Right lung (tissue), 10 donors: Measurements from ENCODE around the gene ANKH. TPM values are rescaled to one million over a fixed set of nuclear protein-coding genes. Genes with fewer than 3 reads are reported as not detected.
"Not testable (repeated sequence)": the region's sequence is repeated elsewhere in the genome, so short reads cannot be mapped to it uniquely, and the experiment has no call there.

ENCODE experiments used
- DNase-seq, 2 donors: peaks; one replicate each; pipeline ENCODE4 v3.0.0-alpha.2; 2013
- long read RNA-seq, 8 donors: transcript quantifications; one replicate each; lab custom pipeline, GENCODE V29; 2026
- polyA plus RNA-seq, 5 donors: library from polyadenylated mRNA; unstranded; fragments of 120-200 nt; gene quantifications; one replicate each; pipeline versions ENCODE4 v1.2.1 to v1.2.3, GENCODE V29; 2013; ENCODE audit warnings: inconsistent platforms in 1 of 5, low replicate concordance in 1 of 5; ENCODE audit not compliant: insufficient read length in 5 of 5, insufficient read depth in 1 of 5

ANKH gene
- polyA plus RNA-seq, result 10 to 100 TPM in 2 of 5 donors, 1 to 10 TPM in 3; 6.9 to 11.1 (median 9.3) TPM
- long read RNA-seq, donor 1, result 0 reads
- long read RNA-seq, donor 2, result 0 reads
- long read RNA-seq, donor 3, full-length matches to known transcripts, result 3 of 3 reads
- long read RNA-seq, donor 3, partial matches to known transcripts, result 0 of 3 reads
- long read RNA-seq, donor 3, other reads (novel, unspliced or antisense), result 0 of 3 reads
- long read RNA-seq, donor 4, result 0 reads
- long read RNA-seq, donor 5, full-length matches to known transcripts, result 1 of 1 reads
- long read RNA-seq, donor 5, partial matches to known transcripts, result 0 of 1 reads
- long read RNA-seq, donor 5, other reads (novel, unspliced or antisense), result 0 of 1 reads
- long read RNA-seq, donor 6, result 0 reads
- long read RNA-seq, donor 7, full-length matches to known transcripts, result 1 of 6 reads
- long read RNA-seq, donor 7, partial matches to known transcripts, result 5 of 6 reads
- long read RNA-seq, donor 7, other reads (novel, unspliced or antisense), result 0 of 6 reads
- long read RNA-seq, donor 8, result 0 reads

DNA sequence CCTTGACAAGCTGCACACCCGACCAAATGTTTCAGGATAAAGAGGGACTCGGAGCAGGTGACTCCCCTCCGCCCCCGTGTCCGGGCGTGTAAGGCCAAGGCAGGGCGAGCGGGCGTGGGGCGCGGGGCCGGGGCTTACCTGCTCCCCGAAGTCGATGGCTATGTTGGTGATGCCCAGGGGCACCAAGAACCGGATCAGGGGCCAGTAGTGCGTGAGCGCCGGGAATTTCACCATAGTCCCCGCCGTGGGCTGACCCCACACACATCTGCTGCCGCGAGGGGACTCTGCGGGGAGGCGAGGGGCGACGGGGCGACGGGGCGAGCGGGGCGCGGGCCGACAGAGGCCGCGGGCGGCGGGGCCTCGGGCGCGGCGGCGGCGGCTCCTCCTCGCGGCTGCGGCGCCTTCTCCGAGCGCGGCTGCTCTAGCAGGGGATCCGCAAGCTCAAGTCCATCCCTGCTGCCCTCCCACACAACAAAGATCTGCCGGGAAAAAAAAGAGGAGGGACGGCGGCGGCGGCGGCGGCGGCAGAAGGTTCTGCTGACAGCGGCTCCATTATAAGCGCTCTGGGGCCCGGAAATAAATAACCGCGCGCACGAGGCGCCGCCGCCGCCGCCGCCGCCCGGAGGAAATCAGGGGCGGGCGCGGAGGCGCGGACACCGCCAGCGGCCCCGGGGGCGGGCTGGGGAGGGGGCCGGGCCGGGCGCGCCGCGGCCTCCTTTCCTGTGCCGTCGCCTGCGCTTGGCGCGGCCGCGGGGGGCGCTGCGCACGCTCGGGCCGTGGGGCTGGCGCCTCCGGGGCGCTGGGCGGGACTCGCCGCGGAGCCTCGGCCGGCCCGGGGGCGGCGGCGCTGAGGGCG, at the start of gene ANKH:
Gene ANKH, minus strand, starts transcription at position 565 of the 856 bp plus-strand sequence. Its CDS starts 331 bp downstream, at position 234.
- peak; percentile 75 to 79 for DNase-seq

DNA sequence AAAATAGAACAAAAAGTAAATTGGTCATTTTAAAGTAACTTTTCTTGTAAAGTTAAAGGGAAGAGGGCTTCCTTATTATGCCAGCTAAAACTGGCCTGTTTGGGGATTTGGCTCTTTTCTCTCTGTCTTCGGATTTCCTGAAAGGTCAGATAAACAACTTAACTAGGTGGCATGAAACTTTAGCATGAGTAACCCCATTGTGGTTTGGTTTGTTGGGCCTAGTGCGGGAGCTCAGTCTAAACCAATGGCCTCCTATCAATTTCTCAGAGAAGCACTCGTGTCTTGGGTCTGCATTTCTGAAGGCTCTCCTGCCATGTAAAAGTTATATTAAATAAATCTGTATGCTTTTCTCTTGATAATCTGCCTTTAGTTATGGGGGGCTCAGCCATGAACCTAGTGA, 48.5 kb upstream of the ANKH start:
- DNase-seq, result no peak

DNA sequence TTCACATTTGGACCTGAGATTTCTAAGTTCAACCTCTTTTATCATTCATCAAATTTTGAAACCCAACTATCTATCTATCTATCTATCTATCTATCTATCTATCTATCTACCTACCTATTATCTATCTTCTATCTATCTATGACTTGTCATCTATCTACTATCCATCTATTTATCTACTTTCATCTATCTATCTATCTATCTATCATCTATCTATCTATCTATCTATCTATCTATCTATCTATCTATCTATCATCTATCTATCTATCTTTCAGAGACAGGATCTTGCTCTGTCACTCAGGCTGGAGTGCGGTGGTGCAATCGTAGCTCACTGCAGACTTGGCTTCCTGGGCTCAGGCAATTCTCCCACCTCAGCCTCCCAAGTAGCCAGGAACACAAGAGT, 47.5 kb upstream of the ANKH start:
- DNase-seq, result not testable (repeated sequence)

DNA sequence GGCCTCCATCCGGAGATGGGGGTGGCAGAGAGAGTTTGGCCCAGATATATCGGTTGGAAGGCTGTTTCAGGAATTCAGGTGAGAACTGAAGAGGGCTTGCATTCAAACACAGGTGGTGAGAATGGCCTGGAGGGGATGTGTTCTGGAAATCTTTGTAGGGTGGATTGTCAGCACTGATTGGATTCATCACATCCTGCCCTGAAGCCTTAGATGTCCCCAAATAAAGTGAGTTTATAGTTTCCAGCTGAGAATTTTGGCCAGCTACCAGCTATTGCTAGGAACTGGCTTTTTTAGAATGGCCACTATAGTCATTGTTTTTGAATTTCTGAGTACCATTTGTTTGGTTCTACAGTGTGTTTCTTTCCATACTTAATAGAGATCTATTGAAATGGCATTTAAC, 46.1 kb upstream of the ANKH start:
- DNase-seq, result peak in 1 of 2 donors; percentile 14

DNA sequence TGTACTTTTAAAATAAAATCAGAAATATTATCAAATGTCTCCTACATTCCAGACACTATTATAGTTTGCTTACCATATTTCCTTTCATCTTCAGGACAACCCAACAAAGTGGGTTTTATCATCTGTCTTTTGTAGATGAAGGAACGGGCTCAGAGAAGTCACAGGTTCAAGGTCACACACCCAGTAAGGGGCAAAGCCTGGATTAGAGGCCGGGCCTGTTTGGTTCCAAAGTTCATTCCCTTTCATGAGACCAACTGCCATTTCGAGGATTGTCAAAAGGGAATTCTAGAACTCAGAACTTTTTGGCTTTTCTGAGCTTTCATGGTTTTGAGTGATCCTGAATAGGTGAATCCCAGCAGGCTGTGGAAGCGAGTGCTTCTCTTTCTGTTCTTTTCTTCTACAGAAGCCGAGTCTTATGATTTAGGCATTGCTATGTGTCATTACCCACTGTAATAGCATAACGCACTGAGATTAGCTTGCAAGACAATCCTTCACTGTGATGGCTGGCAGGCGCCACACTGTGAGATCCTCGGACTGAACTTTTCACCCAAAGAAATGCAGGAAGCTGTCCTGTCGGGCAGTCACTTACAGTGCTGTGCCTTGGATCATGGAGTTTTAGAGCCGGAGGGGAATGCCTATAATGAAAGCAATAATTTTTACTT, 43.8 kb upstream of the ANKH start:
- DNase-seq, result no peak

DNA sequence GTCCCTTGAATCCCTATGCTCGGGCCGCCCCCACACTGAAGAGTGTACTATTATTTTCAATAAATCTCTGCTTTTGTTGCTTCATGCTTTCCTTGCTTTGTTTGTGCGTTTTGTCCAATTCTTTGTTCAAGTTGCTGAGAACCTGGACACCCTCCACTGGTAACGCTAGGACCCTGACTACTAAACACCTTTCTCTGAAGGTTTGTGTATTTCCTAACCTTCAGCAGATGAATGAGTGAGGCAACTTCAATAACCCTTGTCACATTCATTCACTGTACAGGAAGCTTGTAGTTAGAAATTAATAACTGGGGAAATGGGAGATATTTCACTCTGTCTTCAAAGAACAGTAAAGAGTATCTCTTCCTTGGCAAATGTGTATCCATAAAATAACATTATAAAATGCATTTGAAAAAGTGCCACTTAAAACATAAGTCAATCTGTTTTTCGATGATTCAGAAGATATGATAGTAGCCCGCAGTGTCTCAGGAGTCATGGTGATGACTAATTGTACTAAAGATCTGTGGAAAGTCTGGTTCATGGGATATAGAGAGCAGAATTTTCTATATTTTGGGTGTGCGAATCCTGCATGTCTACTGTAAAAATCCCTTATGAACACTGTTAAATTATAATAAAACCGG, 43.2 kb upstream of the ANKH start:
- DNase-seq, result no peak

DNA sequence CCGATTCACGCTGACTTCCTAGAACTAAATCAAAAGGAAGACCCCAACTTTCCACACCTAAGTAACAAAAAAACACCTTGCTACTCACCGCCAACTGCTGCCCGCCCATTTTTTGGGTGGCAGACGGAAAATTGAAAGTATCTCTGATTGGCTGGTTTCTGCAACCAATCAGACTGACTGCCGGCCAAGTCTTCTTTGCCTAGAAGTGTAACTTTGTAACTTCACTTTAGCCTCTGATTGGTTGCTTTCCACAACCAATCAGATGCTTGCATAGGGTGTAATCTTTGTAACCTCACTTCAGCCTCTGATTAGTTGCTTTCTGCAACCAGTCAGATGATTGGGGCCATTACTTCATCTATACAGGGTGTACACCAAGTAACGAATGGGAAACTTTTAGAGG, 42.6 kb upstream of the ANKH start:
- no peak for DNase-seq

DNA sequence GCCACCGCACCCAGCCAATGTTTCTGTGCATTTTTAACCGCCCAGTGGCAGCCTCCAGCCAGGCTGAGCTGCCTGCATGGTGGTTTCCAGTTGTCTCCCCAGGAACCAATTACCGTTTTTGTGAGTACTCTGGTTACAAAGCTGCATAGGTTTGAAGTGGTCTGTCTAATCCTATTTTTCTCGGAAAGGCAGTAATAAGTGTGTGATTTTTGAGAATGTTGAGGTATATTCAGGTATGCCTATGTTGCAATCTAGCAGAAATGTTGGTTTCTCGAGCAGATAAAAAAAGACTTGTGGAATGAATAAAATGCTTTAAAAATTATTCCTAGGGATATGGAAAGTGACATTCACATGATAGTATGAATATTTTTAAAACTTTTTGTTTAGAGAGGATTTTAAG, 41.5 kb upstream of the ANKH start:
- no peak for DNase-seq

DNA sequence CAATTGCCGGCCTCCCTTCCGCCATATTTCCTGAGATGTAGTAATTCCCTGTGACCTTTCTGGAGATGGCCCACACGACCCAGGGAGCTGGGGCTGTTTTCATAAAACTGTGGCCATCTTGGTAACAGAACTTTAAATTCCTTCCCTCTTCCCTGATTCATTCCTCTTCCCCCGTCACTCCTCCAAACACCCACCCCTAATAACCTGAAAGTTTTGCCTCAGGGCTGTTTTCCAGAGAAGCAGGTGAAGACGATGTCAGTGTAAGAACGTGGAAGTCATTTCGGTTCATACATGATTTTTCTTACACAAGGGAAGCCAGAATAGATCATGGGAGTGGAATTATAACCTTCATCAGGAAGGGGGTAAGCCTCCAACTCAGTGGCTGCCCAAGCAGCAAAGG, 40.6 kb upstream of the ANKH start:
- no peak for DNase-seq

DNA sequence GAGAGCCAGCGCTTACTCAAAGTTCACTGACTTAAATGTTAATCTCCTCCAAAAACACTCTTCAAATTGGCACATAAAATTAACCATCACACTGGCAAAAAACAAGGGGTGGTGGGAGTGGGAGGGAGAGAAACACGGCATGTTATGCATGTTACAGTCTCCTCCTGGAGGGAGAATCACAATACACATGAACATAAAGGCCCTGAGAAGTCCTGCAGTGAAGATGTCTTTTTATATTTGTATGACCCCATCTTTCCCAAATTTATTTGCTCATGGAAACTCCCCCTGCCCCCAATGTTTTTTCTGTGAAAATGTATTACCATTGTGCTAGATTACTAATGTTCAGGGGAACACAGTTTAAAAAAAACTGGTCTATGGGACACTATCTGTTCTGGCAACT, 37.8 kb upstream of the ANKH start:
- DNase-seq, result no peak

DNA sequence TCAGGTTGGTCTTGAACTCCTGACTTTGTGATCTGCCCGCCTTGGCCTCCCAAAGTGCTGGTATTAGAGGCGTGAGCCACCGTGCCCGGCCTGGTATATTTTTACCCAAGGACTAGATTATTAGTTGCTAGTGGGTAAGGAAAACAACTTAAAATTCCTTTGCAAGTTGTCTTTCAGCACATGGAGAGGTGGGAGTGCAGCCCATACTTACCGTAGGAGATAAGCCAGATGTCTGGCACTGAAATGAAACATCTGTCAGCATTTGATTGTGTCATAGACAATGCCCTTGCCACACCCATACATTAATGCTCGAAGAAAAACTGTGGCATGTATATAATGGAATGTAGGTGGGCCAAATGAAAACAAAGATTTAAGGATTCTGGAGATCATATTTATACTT, 36.6 kb upstream of the ANKH start:
- DNase-seq, result no peak

DNA sequence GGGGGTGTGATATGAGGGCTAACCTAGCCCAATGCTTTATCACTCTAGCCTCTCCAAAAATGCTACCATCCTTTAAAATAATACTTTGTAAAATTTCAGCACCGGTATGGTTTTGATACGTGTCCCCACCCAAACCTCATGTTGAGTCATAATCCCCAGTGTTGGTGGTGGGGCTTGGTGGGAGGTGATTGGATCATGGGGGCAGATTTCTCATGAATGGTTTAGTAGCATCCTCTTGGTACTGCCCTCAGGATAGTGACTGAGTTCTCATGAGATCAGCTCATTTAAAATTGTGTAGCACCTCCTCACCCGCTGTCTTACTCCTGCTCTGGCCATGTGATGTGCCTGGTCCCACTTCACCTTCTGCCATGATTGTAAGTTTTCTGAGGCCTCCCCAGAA, 35.0 kb upstream of the ANKH start:
- DNase-seq, result no peak

DNA sequence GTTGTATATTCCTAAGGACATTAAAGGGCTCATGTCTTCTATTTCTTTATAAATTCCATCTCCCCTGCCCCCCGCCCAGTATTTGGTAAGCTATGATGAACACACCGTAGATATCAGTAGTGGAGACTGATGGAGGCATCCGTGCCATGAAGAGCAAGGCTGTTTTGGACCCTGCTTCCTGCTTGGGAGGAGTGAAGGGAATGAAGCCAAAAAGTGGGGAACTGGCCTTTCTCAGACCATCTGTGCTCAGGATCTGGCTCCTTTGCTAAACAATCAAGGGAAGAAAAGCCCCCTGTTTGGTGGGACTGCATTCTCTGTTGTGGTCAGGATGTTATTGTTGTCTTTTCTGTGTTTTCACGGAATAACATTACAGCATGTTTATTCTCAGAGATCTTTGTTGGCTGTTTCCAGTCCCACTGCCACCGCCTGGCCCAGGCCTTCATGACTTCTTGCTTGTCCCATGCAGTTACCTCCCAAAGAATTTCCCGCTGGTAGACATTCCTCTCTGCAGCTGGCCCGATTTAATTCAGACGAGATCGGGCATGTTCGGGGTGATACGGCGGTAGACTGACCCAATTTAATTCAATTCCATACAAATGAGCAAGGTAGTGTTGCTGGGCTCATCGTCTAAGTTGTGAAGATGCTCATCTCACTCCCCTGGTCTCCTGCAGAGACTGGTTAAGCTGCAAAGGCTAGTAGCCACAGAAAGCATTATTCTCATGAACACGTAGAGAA, 31.4 kb upstream of the ANKH start:
- no peak for DNase-seq

DNA sequence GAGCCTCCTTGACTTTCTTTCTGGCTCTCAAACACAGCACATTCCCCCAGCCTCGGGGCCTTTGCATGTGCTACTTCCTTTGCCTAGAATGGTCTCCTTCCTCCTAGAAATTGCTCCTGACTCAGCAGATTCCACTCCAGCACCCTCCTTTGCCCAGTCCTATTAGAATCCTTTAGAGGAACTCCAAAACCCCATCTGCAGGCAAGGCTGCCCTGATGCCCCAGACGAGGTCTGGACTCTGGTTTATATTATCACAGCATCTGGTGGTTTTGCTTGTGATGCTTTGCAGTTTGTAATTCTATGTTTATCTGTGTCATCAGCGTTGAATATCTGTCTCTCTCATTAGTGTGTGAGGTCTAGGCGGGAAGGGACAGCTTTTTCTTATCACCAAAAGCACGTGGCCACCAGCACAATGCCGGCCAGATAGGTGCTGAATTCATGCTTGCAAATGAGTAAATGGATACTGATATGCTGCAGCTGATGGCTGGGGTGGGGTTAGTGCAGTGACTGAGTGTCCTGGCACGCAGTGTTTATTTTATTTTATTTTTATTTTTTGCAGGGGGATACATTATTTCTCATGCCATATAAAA, 30.0 kb upstream of the ANKH start:
- no peak for DNase-seq

DNA sequence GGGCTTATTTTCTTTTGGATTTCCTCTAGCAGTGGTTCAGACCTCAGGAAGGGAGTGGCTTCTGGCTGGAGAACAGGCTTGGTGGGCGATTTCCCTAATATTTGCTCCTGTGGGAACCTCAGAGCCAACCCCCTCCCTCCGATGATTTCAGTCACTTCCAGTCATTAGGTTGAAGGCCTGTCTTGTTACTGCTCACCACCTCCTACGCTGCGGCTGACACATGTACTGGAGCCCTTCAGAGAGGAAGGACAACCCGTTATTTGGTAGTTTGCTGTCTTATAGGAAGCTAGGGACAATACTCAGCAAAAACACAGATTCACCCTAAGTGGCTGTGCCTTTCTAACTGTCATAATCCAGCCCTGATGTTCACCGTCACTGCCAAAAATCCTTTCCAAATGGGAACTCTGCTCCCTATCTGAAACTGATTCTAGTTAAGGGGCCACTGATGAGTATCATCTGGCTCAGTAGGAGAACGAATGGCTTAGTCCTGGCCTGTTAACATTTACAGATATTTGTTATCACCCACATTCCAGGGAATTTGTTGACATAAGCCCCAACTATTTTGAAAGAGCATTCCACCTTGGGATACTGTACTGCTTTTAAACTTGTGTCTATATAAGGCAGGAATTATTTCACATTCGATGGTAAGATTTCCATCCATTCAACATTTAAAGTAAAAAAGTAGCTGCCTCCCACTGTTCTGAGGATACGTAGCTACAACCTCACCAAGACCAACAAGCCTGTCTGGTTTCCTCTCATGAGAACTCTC, 29.3 kb upstream of the ANKH start:
- peak in 1 of 2 donors; percentile 26 for DNase-seq

DNA sequence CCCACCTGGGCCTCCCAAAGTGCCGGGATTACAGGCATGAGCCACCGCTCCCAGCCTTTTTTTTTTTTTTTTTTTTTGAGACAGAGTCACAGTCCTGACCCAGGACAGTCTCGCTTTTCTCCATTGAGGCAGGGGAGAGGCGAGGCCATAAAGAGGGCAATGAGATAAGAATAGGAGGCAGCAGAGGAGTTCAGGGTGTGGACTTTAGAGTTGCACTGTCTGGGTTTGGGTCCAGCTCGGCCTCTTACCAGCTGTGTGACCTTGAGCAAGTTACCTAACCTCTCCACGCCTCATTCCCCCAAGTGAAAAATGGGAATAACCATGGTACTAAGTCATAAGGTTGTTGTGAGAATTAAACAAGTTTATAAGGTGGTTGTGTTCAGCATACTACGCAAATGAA, 24.6 kb upstream of the ANKH start:
- DNase-seq, result no peak

DNA sequence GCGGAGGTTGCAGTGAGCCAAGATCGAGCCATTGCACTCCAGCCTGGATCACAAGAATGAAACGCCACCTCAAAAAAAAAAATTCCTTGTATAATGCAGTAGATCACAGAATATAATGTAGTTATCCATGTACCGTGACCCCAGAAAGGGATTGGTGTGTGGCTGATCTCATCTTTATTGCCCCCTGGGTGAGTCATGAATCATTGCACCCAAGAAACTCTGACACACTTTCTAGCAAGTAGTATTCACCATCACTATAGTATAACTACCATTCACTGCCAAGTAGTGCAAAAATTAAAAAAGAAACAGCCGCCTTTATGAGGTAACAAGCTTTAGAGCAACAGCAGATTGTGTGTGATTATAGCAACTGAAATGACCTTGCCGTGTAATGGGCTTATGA, 23.7 kb upstream of the ANKH start:
- DNase-seq, result no peak

DNA sequence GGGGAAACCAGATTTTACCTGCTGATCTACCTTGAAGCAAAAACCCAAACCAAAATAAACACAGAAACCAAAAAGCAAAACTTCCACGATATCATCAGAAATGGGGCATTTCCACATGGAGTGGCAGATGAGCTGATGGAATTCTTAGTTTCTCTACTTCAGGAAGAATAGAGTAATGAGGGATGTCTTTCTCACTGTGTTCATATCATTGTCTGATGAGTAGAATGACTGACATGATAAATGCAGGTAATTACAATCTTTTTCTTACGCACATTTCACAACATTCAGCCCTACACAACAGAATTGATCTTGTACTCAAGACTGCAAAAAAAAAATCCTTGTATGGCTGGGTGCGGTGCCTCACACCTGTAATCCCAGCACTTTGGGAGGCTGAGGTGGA, 23.2 kb upstream of the ANKH start:
- DNase-seq, result no peak

DNA sequence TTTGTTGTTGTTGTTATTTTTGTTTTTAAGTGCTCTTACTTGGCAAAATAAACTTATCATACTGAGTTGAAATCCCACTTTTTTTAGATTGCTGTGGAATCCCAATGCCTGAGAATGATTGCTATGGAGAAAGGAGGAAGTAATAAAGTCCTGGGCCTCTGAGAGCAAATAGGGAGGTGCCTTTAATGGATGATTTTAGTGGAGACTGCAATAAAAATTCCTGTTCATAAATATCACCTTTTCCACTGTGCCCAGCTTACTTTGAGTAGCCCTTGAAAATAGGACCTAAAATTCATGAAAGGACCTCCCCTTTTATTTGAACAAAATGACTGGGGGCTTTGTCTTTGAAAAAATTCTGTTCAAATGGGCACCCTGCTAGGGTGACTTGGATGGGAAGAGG, 21.8 kb upstream of the ANKH start:
- no peak for DNase-seq

DNA sequence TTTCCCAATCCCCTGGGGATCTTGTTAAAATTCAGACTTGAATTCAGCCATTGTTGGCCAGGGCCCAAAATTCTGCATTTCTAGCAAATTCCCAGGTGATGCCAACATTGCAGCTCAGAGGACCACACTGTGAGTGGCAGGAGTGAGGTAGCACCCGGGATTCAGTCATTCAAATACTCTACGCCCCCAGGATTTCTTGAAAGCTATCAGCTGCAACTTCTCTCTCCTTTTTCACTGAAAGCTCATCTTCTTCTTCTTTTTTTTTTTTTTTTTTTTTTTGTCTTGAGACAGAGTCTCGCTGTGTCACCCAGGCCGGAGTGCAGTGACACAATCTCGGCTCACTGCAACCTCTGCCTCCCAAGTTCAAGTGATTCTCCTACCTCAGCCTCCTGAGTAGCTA, 19.3 kb upstream of the ANKH start:
- no peak for DNase-seq
